GM19328 (cell line): ENCODE measurements around the gene CCDC40.
"Not testable (repeated sequence)": the region's sequence is repeated elsewhere in the genome, so short reads cannot be mapped to it uniquely, and the experiment has no call there.

Source experiments
- ATAC-seq: cut with Tn5 transposase; IDR thresholded peaks from one replicate; pipeline ENCODE4 v1.9.1; 2021; ENCODE audit warnings: mild to moderate bottlenecking, moderate library complexity; ENCODE audit not compliant: unreplicated experiment

Gene CCDC40

DNA sequence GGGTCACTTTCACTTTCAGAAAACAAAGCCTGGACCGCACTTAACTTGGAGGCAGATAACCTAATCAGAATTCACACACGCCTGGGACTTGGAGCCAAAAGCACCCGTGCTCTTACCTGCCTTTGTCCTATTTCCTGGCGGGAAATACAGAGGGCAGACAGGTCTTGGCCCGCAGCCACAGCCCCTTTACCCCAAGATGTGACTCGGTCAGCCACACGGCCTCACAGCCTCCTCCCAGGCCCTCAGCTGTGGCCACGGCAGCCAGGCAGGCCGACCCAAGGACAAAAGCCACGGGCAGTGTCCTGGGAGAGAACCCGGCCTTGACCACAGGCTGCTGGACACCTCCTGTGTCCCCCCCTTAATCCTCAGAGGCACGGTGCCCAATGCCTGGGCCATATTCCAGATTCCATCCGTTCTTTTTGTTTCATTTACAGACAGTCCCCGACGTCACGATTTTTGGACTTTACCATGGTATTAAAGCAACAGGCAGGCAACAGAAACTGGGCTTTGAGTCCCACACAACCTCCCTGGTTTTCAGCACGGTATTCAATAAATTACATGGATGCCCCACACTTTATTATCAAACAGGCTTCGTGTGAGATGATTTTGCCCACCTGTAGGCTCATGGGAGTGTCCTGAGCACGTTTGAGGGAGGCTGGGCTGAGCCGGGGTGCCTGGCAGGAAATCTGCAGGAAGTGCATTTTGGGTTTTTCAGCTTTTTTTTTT is 34.8 kb downstream of the CCDC40 start:
- no peak for ATAC-seq

DNA sequence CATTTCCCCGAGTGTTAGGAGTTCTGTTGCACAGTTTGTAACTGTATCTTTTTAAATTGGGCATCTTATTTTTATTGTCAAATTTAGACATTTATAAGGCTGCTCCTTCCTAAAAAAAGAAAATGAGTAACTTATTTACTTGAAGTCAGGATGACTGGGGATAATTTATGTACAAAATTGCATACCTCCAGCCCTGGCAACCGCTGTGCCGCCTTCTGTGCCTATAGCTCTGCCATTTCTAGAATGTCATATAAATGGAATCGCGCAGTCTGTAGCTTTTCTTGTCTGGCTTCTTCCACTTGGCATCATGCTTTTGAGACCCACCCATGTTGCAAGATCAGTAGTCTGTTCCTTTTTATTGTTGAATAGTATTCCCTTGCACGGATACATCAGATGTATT is 36.0 kb downstream of the CCDC40 start:
- ATAC-seq, result no peak

DNA sequence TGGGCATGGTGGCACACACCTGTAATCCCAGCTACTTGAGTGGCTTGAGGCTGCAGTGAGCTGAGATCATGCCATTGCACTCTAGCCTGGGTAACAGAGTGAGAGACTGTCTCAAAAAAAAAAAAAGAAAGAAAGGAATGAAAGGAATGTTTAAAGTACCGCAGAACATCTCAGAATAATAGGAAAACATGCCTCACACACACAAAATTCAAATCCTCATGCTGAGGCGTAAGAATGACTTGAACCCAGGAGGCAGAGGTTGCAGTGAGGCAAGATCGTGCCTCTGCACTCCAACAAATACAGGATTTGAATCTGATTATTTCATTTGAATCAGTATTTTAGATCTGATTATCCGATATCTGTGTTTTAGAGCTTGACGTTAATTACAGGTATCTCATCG is 43.6 kb downstream of the CCDC40 start:
- ATAC-seq, result no peak

DNA sequence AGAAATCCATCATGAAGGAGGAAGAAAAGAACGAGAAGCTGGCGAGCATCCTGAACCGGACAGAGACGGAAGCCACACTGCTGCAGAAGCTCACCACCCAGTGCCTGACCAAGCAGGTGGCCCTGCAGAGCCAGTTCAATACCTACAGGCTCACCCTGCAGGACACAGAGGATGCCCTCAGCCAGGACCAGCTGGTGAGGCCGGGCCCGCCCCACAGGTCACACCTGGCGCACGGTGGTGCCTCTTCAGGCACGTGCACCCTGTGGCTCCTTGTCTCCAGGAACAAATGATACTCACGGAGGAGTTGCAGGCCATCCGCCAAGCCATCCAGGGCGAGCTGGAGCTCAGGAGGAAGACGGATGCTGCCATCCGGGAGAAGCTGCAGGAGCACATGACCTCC is 45.2 kb downstream of the CCDC40 start:
- no peak for ATAC-seq

DNA sequence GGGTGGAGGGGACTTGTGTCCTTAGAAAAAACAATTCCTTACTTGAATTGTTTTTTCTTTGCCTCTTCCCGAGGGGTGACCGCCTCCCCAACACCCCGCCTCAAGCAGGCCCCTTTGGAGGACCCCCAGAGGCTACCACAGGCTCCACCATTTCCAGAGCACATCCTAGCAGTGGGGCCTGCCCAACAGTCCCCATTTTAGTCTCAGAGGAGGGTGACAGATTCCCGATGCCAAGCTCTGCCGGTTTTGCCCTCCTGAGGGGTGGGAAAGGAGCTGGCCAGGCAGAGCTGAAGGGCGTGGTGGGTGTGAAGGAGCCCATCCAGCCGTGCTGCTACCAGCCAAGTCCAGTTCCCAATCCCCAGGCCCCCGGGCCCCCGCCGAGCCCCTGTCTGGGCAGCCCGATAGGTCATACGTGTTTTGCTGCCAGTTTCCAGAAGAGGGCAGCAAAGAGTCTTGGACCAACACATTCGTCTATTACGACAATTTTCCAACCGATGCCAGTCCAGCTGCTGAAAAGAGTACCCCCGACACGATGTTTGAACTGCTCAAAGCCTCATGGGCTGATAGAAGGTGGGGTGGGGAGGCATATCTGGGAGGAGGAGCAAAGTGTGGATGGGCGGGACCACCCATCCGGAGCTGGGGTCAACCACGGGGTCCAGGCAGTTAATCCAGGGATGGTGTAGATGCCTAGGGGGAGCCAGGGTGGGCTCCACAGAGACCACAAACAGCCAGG is 46.1 kb downstream of the CCDC40 start:
- no peak for ATAC-seq

DNA sequence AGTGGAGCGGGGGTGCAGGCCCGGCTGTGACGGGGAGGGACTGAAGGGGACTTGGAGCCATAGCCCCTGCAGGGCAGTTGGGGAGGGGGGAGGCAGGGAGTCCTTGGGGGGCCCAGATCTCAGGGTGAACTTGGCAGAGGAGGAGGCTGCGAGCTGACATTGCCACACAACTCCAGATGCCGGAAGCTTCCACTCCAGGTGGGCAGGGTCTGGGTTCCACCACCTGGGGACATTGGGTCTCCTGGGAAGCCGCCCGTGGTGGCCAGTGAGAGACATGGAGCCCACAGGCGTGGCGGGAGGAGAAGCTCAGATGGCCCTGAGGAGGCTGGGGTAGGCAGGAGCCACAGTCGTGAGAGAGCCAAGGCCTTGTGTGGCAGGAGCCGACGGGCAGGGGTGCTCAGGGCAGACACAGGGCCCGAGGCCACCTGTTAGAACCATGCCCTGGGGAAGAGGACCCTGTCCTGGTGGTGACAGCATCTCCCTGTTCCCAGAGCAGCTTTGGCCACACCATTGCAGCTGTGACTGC is 46.8 kb downstream of the CCDC40 start:
- no peak for ATAC-seq

DNA sequence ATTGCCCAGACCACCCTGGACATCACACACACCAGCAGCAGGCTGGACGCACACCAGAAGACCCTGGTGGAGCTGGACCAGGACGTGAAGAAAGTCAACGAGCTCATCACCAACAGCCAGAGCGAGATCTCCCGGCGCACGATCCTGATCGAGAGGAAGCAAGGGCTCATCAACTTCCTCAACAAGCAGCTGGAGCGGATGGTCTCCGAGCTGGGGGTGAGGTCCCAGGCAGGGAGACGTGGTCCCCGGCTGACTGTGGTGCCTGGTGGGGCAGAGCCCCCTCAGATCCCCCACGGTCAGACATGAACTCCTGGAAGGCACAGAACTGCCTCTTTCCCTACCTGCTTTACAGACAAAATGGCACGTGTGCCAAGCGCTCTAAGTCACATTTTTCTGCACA is 48.3 kb downstream of the CCDC40 start:
- ATAC-seq, result no peak

DNA sequence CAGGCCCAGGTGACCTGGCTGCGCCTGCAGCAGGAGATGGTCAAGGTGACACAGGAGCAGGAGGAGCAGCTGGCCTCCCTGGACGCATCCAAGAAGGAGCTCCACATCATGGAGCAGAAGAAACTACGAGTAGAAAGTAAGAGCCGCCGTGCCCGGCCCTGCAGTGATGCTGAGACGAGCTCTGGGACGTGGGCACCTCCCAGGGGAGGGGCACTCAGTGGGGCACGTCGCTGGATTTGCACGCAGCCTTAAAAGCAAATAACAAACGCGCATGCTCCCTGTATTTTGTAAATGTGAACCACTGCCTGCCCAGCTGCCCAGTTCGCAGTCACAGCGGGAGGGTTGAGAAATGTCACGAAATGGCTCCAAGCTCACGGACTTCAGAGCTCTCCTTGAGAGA is 49.6 kb downstream of the CCDC40 start:
- ATAC-seq, result no peak

DNA sequence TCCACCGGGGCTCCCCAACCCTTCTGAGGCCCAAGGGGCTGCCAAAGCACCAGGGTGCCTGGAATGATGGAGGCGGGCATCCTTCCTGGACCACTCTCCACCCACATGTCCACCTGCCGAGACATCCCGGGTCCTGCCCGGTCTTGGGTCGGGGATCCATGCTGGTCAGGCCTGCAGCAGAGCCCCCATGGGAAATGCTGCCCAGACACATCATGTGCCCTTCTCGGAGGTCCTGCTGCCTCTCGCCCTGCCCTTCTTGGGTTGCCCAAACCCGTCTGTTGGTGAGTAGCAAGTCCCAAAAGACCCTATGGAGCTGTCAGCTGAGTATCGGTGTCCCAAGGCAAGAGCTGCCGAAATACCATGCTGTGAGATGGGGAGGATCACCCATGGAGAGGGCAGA is 50.2 kb downstream of the CCDC40 start:
- no peak for ATAC-seq

DNA sequence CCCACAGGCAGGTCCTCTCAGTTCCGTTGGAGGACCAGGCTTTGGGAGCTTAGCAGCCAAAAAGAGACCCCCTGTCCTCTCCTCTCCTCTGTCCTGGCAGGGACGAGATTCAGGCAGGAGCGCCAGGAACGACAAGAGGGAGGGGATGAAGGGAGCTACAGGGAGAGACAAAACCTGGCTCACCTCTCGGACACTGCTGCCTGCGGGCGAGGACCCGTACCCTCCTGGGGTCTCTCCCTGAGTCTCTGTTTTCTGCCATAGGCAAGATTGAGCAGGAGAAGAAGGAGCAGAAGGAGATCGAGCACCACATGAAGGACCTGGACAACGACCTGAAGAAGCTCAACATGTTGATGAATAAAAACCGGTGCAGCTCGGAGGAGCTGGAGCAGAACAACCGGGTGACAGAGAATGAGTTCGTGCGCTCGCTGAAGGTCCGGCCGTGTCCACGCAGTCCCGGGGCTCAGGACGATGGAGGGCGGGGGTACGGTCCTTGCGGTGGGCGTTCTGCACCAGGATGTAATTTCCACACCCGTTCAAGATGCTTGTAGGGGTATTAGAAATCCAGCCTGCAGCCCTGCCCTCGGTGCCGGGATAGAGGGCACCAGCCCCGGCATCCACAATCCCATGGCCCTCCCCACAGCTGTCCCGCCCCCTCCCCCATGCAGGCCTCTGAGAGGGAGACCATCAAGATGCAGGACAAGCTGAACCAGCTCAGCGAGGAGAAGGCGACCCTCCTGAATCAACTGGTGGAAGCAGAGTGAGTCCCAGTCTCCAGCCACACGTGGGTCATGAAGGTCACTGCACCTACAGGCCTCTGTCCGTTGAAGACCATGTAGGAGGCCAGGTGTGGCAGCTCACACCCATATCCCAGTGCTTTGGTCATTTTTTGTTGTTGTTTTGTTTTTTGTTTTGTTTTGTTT is 51.2 kb downstream of the CCDC40 start:
- ATAC-seq, result no peak

DNA sequence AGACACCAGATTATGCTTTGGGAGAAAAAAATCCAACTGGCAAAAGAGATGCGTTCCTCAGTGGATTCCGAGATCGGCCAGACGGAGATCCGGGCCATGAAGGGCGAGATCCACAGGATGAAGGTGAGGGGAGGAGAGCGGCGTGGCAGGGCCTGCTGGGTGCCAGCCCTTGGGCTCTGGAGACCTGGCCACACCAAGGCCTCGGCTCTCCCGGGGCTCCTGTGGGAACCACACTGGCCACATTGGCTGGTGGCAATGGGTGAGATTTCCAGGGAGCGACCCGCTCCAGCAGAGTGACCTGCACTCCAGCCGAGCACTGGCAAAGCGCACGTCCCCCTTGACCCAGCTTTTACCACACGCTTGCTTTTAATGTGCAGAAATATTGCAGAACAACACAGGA is 53.3 kb downstream of the CCDC40 start:
- no peak for ATAC-seq

DNA sequence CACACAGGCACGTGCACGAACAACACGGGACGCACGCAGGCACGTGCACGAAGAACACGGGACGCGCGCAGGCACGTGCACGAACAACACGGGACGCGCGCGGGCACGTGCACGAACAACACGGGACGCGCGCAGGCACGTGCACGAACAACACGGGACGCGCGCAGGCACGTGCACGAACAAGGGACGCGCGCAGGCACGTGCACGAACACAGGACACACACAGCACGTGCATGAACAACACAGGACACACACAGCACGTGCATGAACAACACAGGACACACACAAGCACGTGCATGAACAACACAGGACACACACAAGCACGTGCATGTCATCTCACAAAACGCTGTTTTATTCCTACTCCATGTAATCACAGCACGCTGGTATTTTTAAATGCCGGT is 53.7 kb downstream of the CCDC40 start:
- not testable (repeated sequence) for ATAC-seq

DNA sequence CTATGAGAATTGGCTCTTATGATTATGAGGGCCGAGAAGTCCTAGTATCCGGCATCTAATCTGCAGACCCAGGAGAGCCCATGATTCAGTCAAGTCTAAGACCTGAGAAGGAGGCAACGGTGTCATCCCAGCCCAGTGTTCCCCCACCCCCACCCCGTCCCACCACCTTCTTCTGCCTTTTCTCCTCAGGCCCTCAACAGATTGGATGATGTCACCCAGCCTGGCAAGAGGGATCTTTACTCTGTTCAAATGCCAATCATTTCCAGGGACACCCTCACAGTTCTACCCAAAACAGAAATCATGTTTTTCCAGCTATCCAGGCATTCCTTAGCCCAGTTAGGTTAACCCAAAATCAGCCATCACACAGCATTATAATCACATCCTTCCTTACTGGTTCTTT is 54.9 kb downstream of the CCDC40 start:
- ATAC-seq, result no peak

DNA sequence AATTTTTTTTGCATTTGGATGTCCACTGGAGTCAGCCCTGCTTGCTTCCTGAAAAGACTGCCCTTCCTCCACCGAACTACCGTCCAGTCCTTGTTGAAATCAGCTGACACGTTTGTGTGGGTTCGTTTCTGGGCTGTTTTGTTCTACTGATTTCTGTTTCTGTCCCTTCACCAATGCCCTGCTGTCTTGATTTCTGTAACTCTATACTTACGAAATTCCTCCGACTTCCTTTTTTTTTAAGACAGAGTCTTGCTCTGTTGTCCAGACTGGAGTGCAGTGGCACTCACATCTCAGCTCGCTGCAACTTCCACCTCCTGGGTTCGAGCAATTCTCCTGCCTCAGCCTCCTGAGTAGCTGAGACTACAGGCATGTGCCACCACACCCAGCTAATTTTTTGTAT is 56.5 kb downstream of the CCDC40 start:
- no peak for ATAC-seq

DNA sequence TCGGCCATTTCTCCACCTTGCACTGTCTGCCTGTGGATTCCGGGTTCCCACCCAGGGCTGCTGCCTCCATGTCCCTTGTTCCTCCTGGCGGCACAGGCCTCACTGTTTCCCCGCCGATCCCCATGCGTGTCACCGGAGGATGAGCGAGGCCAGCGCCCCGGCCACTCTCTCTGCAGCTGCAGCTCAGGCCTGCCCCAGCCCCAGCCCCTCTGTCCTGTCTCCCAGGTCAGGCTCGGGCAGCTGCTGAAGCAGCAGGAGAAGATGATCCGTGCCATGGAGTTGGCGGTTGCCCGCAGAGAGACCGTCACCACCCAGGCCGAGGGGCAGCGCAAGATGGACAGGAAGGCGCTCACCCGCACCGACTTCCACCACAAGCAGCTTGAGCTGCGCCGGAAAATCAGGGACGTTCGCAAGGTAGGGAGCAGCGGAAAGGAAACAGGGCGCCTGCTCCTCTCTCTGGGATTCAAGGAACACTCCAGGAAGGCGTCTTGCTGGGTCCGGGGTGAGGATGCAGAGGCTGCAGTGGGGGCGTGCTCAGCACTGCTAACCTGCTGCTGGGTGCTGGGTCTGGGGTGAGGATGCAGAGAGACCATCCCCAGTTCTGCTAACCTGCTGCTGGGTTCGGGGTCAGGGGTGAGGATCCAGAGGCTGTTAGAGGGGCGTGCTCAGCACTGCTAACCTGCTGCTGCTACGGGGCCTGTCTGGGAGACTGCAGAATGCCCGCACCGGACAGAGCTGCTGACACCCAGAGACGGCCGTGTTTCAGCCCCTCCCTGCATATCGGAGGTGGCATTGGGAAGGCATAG is 58.8 kb downstream of the CCDC40 start:
- ATAC-seq, result no peak

DNA sequence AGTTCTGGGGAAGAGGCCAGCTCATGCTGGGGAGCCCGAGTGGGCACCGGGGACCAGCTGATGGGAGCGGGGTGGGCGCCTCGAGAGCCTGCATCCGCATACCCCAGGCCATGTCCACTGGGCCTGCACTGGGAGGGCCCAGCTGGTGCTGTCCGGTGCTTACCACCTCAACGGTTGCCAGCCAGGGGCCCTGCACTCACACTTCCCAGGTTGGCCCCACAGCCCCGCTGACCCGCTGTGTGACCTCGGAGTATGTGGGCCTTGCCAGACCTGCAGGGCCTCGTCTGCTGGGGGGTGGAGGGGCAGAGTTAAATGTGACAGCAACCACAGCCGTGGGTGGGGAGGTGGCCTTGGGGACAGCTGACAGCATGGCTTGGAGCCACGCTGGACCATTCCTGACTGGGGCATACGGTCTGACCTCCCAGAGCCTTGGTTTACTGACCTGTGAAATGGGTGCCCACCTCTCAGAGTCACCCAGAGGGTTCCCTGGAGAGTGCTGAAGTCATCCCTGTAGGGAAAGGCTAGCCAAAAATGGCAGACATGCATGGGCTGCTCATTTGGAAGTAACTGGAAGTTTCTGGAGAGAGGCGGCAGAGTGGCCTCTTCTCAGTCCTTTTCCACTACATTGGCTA is 59.5 kb downstream of the CCDC40 start:
- no peak for ATAC-seq

DNA sequence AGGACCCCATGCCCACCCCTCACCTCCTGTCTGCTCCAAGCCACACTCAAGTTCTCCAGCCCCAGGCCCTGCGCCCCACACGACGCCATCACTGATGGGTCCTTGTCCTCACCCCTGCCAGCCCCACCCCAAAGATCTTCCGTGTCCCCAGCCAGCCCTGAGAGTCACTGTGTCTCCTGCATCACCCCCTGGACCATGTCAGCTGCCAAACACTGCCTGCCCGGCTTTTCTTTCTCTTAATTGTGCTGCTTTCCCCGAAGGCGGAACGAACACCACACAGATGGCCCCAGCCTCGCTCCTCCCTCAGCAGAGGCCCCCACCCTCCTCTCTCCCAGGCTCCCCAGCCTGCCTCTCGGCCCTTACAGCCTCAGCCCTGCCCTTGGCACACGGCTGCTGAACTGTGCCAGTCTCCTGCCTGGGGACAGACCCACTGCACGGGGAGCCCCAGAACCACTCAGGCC is 60.1 kb downstream of the CCDC40 start:
- ATAC-seq, result no peak

DNA sequence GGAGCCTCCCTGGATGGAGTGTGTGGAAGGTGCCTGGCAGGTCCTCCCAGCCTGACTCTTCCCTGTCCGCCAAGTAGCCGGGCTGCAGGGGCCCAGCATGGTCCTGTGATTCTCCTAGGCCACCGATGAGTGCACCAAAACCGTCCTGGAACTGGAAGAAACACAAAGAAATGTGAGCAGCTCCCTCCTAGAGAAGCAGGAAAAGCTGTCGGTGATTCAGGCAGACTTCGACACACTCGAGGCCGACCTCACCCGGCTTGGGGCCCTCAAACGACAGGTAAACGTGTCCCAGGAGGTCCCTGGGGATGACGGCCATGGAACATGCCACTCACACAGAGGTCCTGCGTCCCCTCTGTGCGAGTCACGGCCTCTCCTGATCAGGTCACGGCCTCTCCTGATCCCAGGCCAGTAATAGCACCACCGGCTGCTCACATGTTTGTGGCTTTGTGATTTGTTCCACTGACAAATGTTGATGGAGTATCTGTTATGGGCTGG is 60.7 kb downstream of the CCDC40 start:
- no peak for ATAC-seq

DNA sequence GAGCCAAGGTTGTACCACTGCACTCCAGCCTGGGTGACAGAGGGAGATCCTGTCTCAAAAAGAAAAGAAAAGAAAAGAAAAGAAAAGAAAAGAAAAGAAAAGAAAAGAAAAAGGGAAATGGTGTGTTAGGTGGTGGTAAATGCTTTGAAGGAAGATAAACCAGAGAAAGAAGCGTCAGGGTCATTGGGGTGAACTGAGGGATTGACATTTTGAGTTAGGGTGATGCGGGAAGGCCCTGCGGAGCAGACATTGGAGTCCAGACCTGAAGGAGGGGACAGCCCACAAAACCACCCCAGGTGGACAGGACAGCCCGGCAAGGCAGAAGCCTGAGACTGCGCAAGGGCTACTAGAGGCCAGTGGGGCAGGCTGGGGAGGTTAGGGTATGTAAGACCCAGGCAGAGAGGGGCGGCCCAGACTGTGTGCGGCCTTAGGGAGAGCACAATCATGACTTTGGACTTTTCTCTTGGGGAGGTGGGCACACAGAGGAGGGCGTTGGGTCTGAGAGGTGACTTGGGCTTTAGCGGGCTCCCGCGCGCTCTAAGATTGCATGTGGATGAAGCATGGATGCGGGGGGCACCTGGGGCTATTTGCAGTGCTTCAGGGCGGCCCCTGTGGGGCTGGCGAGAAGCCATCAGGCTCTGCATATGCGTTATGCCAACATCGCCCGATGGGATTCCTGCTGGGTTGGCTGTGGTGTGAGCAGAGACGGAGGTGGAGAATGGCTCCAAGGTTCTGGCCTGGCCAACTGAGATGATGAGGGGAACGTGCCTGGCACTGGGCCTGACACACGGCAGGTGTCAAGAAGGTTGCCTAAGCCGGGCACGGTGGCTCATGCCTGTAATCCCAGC is 61.6 kb downstream of the CCDC40 start:
- ATAC-seq, result no peak
